HepG2 (cell line): ENCODE results near the gene GNGT2. TPM values are rescaled to one million over a fixed set of nuclear protein-coding genes. Genes with fewer than 3 reads are reported as not detected.
A peak's percentile ranks its signal among the peaks of the same experiment; 100 is the strongest.

ENCODE experiments used
- BRCA1 ChIP-seq: sonication (generic); formaldehyde crosslinking; IDR thresholded peaks from 2 replicates; pipeline ENCODE4 v1.4.0; 2020; ENCODE audit warnings: missing genetic modification reagents
- CHCHD3 ChIP-seq: sonication (generic); formaldehyde crosslinking; IDR thresholded peaks from 2 replicates; pipeline ENCODE4 v1.8.0; 2022; ENCODE audit warnings: mild to moderate bottlenecking, missing genetic modification reagents, moderate library complexity
- CHD2 ChIP-seq: IDR thresholded peaks from 2 replicates; pipeline ENCODE4 v1.6.1; 2011; ENCODE audit warnings: low read depth, low read length, improper control_type of control experiment
- DNMT3B ChIP-seq: conservative IDR thresholded peaks from 2 replicates; pipeline ENCODE4 v1.6.1; 2016; ENCODE audit warnings: missing biosample characterization, control low read depth
- FOXJ3 ChIP-seq: sonication (generic); formaldehyde crosslinking; IDR thresholded peaks from 2 replicates; pipeline ENCODE4 v1.4.0; 2020; ENCODE audit warnings: missing genetic modification reagents, mild to moderate bottlenecking, borderline replicate concordance
- HHEX ChIP-seq: IDR thresholded peaks from 2 replicates; pipeline ENCODE4 v1.6.1; 2016; ENCODE audit warnings: control low read depth
- MAFF ChIP-seq: IDR thresholded peaks from 2 replicates; pipeline ENCODE4 v1.6.1; 2011; ENCODE audit warnings: low read depth, low read length, improper control_type of control experiment
- MEIS2 ChIP-seq: sonication (generic); formaldehyde crosslinking; IDR thresholded peaks from 2 replicates; pipeline ENCODE4 v1.9.0; 2021; ENCODE audit warnings: mild to moderate bottlenecking, missing genetic modification reagents
- MIER3 ChIP-seq: IDR thresholded peaks from 2 replicates; pipeline ENCODE4 v1.6.1; 2016; ENCODE audit warnings: missing compliant biosample characterization, borderline replicate concordance
- PAX8 ChIP-seq: sonication (generic); formaldehyde crosslinking; IDR thresholded peaks from 2 replicates; pipeline ENCODE4 v1.8.0; 2022; ENCODE audit warnings: mild to moderate bottlenecking, missing genetic modification reagents, borderline replicate concordance
- PHB2 ChIP-seq: fragments of 450-650 bp; IDR thresholded peaks from 2 replicates; pipeline ENCODE4 v1.6.1; 2018; ENCODE audit not compliant: partially characterized antibody
- POLR2AphosphoS5 ChIP-seq: IDR thresholded peaks from 2 replicates; pipeline ENCODE4 v1.6.1; 2012; ENCODE audit warnings: low read depth, low read length
- RBM39 ChIP-seq: fragments of 200-400 bp; formaldehyde crosslinking; IDR thresholded peaks from one replicate; pipeline ENCODE4 v1.6.1; 2018; ENCODE audit warnings: antibody characterized with exemption, mild to moderate bottlenecking, low read depth, low read length; ENCODE audit not compliant: poor library complexity, severe bottlenecking
- RFXAP ChIP-seq: sonication (generic); formaldehyde crosslinking; IDR thresholded peaks from 2 replicates; pipeline ENCODE4 v1.4.0; 2020; ENCODE audit warnings: missing genetic modification reagents, borderline replicate concordance
- RXRB ChIP-seq: IDR thresholded peaks from 2 replicates; pipeline ENCODE4 v1.6.1; 2016; ENCODE audit warnings: borderline replicate concordance, missing genetic modification reagents, missing compliant biosample characterization
- TOE1 ChIP-seq: sonication (generic); formaldehyde crosslinking; IDR thresholded peaks from 2 replicates; pipeline ENCODE4 v1.4.0; 2020; ENCODE audit warnings: mild to moderate bottlenecking, missing genetic modification reagents
- ZBTB1 ChIP-seq: sonication (generic); formaldehyde crosslinking; IDR thresholded peaks from 2 replicates; pipeline ENCODE4 v1.4.0; 2020; ENCODE audit warnings: missing genetic modification reagents, borderline replicate concordance
- ZBTB43 ChIP-seq: sonication (generic); formaldehyde crosslinking; conservative IDR thresholded peaks from 2 replicates; pipeline ENCODE4 v1.4.0; 2020; ENCODE audit warnings: missing genetic modification reagents
- ZBTB8A ChIP-seq: sonication (generic); formaldehyde crosslinking; IDR thresholded peaks from 2 replicates; pipeline ENCODE4 v1.4.0; 2020; ENCODE audit warnings: mild to moderate bottlenecking, low read depth, missing genetic modification reagents, borderline replicate concordance
- ZFP36 ChIP-seq: fragments of 150-350 bp; IDR thresholded peaks from 2 replicates; pipeline ENCODE4 v1.6.1; 2018; ENCODE audit warnings: borderline replicate concordance, low read length, low read depth; ENCODE audit not compliant: partially characterized antibody
- ZNF138 ChIP-seq: sonication (generic); formaldehyde crosslinking; IDR thresholded peaks from 2 replicates; pipeline ENCODE4 v1.5.0; 2020; ENCODE audit warnings: mild to moderate bottlenecking, low read depth, missing genetic modification reagents
- ZNF292 ChIP-seq: sonication (generic); formaldehyde crosslinking; IDR thresholded peaks from 2 replicates; pipeline ENCODE4 v1.8.1; 2022; ENCODE audit warnings: mild to moderate bottlenecking, low read depth, missing genetic modification reagents, borderline replicate concordance
- ZNF383 ChIP-seq: sonication (generic); formaldehyde crosslinking; IDR thresholded peaks from 2 replicates; pipeline ENCODE4 v1.4.0; 2020; ENCODE audit warnings: missing genetic modification reagents, mild to moderate bottlenecking, borderline replicate concordance
- ZNF512B ChIP-seq: sonication (generic); formaldehyde crosslinking; IDR thresholded peaks from 2 replicates; pipeline ENCODE4 v1.5.1; 2020; ENCODE audit warnings: missing genetic modification reagents, mild to moderate bottlenecking, borderline replicate concordance
- ZNF737 ChIP-seq: sonication (generic); formaldehyde crosslinking; IDR thresholded peaks from 2 replicates; pipeline ENCODE4 v1.5.0; 2020; ENCODE audit warnings: missing genetic modification reagents, mild to moderate bottlenecking, borderline replicate concordance
- ZNF781 ChIP-seq: sonication (generic); formaldehyde crosslinking; IDR thresholded peaks from 2 replicates; pipeline ENCODE4 v1.5.1; 2020; ENCODE audit warnings: borderline replicate concordance, mild to moderate bottlenecking, missing genetic modification reagents; ENCODE audit errors: not compliant biosample characterization
- polyA plus RNA-seq, 8 experiments: library from polyadenylated mRNA; depleted of rRNA in 3 of 8; stranded (reverse) in 7 of 8; unstranded in 1 of 8; fragments of >200 nt; fragmentation: Illumina TruSeq in 4 of 8; extraction: Trizol in 4 of 8; gene quantifications; 2 replicates each; pipeline versions ENCODE4 v1.2.1 to v1.2.3, GENCODE V29; 2011 to 2016; ENCODE audit warnings: low read depth in 4 of 8, missing spikeins in 1 of 8, mixed read lengths in 1 of 8; ENCODE audit not compliant: insufficient read depth in 1 of 8
- total RNA-seq, 5 experiments: library from RNA; depleted of rRNA; stranded (reverse); fragments of >200 nt; fragmentation: Illumina TruSeq; extraction: Trizol; gene quantifications; 2 replicates each; pipeline ENCODE4 v1.2.3, GENCODE V29; 2016; ENCODE audit warnings: low read depth in 1 of 5

The GNGT2 gene
- total and polyA plus RNA-seq, 2 of the 13 experiments (the other 11 are each of a cell fraction or from before 2014, with no cell fraction given): not detected

DNA sequence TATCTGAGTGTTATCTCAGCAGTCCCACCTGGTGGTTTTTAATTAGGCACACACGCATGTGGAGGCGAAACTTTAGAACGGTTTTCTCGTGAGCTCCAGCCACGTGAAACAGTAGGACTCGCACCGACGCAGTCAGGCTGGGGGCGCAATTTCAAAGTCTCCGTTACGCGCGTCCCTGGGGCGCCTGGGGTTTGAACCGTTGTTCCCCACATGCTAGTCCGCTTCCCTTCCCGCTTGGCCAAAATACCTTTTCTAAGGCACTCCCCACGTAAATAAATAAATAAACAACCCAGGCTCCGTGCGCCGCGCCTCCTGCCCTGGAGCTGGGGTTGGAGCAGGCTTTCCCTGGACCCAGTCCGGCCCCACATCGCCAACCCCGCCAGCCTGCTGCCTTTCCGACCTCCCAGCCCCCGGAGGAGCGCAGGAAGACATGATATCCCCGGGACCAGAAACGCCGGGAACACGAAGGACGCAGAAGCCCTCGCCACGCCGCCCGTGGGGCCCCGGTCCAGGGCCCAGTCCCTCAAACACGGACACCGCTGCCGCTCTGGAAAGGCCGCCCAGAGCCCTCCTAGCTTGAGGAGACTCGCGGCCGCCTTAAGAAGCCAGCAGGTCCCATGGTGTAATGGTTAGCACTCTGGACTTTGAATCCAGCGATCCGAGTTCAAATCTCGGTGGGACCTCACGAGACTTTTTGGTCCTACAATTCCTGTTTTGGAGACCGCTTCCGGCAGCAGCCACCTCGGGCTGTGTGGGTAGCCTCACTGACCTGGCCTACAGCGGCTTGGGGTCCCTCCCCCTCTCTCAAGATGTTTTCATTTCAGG is 18.2 kb downstream of the GNGT2 start (continued):
- TF ChIP-seq ZBTB8A (CRISPR knock-in tag) (no peak), ZBTB43 (CRISPR knock-in tag) (peak; percentile 83), ZNF292 (CRISPR knock-in tag) (no peak), ZNF737 (no peak), RBM39 (peak; percentile 83), ZNF781 (CRISPR knock-in tag) (peak; percentile 75), MAFF (no peak; the same call in 1 of the 2 replicates), PHB2 (no peak), ZNF138 (CRISPR knock-in tag) (peak; percentile 30; the same call in 1 of the 2 replicates), ZBTB1 (CRISPR knock-in tag) (no peak; the same call in 1 of the 2 replicates), POLR2AphosphoS5 (no peak), RFXAP (CRISPR knock-in tag) (peak; percentile 74), MIER3 (CRISPR knock-in tag) (peak; percentile 88), BRCA1 (CRISPR knock-in tag) (peak; percentile 53; the same call in 1 of the 2 replicates), CHD2 (peak; percentile 57; the same call in 1 of the 2 replicates), ZFP36 (no peak), PAX8 (CRISPR knock-in tag) (0 out of 2 replicates have a peak, but pooled peaks have one; percentile 34), MEIS2 (CRISPR knock-in tag) (peak; percentile 87; the same call in 1 of the 2 replicates), RXRB (CRISPR knock-in tag) (peak; percentile 35; the same call in 1 of the 2 replicates), HHEX (peak; percentile 28; the same call in 1 of the 2 replicates), FOXJ3 (CRISPR knock-in tag) (peak; percentile 69; the same call in 1 of the 2 replicates), CHCHD3 (CRISPR knock-in tag) (0 out of 2 replicates have a peak, but pooled peaks have one; percentile 86), TOE1 (CRISPR knock-in tag) (peak; percentile 61; the same call in 1 of the 2 replicates), ZNF512B (CRISPR knock-in tag) (no peak), ZNF383 (CRISPR knock-in tag) (0 out of 2 replicates have a peak, but pooled peaks have one; percentile 59), DNMT3B (CRISPR knock-in tag) (peak; percentile 86)
